Suppressor macrophage treated with lipopolysaccharide for 1 hour (primary cell): Measurements from ENCODE around the gene SUDS3.

Experiments
- DNase-seq, 3 donors: peaks; one replicate each; pipeline ENCODE4 v3.0.0-alpha.2; 2020 to 2022

Gene SUDS3

GRCh38 chr12:118456741-118457140 lies 80.4 kb downstream of the SUDS3 start:
- no peak for DNase-seq

GRCh38 chr12:118459110-118459509 lies 82.8 kb downstream of the SUDS3 start:
- no peak for DNase-seq

GRCh38 chr12:118463677-118464076 lies 87.3 kb downstream of the SUDS3 start:
- no peak for DNase-seq

- DNase-seq, result no peak
Measured at GRCh38 chr12:118465706-118466105, 89.4 kb downstream of the SUDS3 start.
